Small intestine (tissue), 7 donors: Measurements from ENCODE around the gene NKD2. TPM values are rescaled to one million over a fixed set of nuclear protein-coding genes. Genes with fewer than 3 reads are reported as not detected.
A peak's percentile ranks its signal among the peaks of the same experiment; 100 is the strongest.
"Not testable (repeated sequence)": the region's sequence is repeated elsewhere in the genome, so short reads cannot be mapped to it uniquely, and the experiment has no call there.

Experiments
- DNase-seq, 2 donors: peaks; one replicate each; pipeline versions ENCODE4 v3.0.0 to v3.0.0-alpha.2; 2013
- FAIRE-seq: peaks from 2 replicates; lab custom pipeline; 2012; peaks lifted over from hg19 to GRCh38; lab: Jason Lieb, UNC
- H3K27ac ChIP-seq, 3 donors: one replicate each; pipeline ENCODE4 v1.5.1; 2013; ENCODE audit warnings: low read length in 2 of 3, mild to moderate bottlenecking in 2 of 3, control low read depth in 1 of 3, inconsistent platforms in 1 of 3, low read depth in 1 of 3, moderate library complexity in 1 of 3
- H3K27me3 ChIP-seq, 3 donors: one replicate each; pipeline ENCODE4 v1.6.1; 2013; ENCODE audit warnings: low read length in 3 of 3, inconsistent platforms in 1 of 3; ENCODE audit not compliant: control insufficient read depth in 3 of 3, insufficient read depth in 3 of 3
- H3K36me3 ChIP-seq, 3 donors: one replicate each; pipeline ENCODE4 v1.6.1; 2013; ENCODE audit warnings: low read length in 3 of 3, inconsistent platforms in 1 of 3, low read depth in 1 of 3, mild to moderate bottlenecking in 1 of 3, moderate library complexity in 1 of 3; ENCODE audit not compliant: control insufficient read depth in 3 of 3, insufficient read depth in 2 of 3
- H3K4me1 ChIP-seq, 3 donors: one replicate each; pipeline ENCODE4 v1.6.1; 2013; ENCODE audit warnings: low read length in 2 of 3, inconsistent platforms in 1 of 3, low read depth in 1 of 3, mild to moderate bottlenecking in 1 of 3, moderate library complexity in 1 of 3; ENCODE audit not compliant: control insufficient read depth in 3 of 3, insufficient read depth in 2 of 3
- H3K4me3 ChIP-seq, 3 donors: one replicate each; pipeline ENCODE4 v1.5.1; 2013; ENCODE audit warnings: low read length in 3 of 3, control low read depth in 1 of 3, inconsistent platforms in 1 of 3, low read depth in 1 of 3, mild to moderate bottlenecking in 1 of 3, moderate library complexity in 1 of 3
- H3K9me3 ChIP-seq, 2 donors: one replicate each; pipeline ENCODE4 v1.6.1; 2013; ENCODE audit warnings: low read depth in 1 of 2, low read length in 1 of 2; ENCODE audit not compliant: control insufficient read depth in 2 of 2, insufficient read depth in 1 of 2
- WGBS, 3 donors: extraction: QIAGEN DNeasy Blood & Tissue Kit; methylation state at CpG; one replicate each; pipeline ENCODE4 v1.1.7; 2013; 5-methylcytosine and 5-hydroxymethylcytosine counted together
- polyA plus RNA-seq, 4 donors: library from polyadenylated mRNA; stranded (reverse) in 3 of 4; unstranded in 1 of 4; fragments of 200-250 nt in 3 of 4; fragments of 120-200 nt in 1 of 4; gene quantifications; one replicate each; pipeline versions ENCODE4 v1.2.1 to v1.2.3, GENCODE V29; 2013
- donor health status: healthy with polysubstance abuse.
- donor health status: control.
- donor health status: control.
- donor health status: Bipolar disorder and iron deficiency.
- donor health status: healthy.

NKD2 gene
- polyA plus RNA-seq, 4 donors = 0.22 to 11.9 (median 2.2) TPM

- no peak for DNase-seq
Measured at GRCh38 chr5:999724-1000123, 8.9 kb upstream of the NKD2 start.

DNA sequence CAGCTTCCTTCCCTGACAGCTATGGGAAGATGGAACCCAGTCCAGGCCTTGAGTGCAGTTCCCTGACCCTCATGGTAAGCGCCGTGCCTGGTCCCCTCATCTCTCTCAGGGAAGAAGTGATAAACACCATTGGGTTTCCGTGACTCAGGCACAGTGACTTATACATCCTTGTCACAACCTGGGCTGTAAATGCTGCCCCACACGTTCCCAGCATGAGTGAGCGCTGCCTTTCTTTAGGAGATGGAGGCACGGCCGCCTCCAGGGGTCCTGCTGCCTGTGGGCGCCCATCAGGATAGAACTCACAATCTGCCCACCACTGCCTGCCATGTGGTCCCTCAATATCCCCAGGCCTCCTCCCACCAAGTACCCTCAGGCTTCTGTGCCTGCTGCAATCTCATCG, 8.3 kb upstream of the NKD2 start:
- Histone ChIP-seq H3K36me3 (no peaks in the 10 kb centered on the region), H3K9me3 (no peaks in the 10 kb centered on the region), H3K4me1 (peaks cover 0 to 28% (median 0%) of the 10 kb centered on the region in 3 donors), H3K27ac (no peak overlapping the region), H3K4me3 (no peak overlapping the region), H3K27me3 (peaks cover 0 to 4% (median 0%) of the 10 kb centered on the region in 3 donors)
- FAIRE-seq = no peak
- WGBS, 3 donors = 74 to 85% (median 84%) methylated on average over 9 of the region's 9 CpGs
- no peak for DNase-seq

More at GRCh38 chr5:999724-1000123, 8.9 kb upstream of the NKD2 start:
- no peaks in the 10 kb centered on the region for H3K36me3 ChIP-seq
- peaks cover 0 to 4% (median 0%) of the 10 kb centered on the region in 3 donors for H3K27me3 ChIP-seq
- peak overlapping the region in 1 of 3 donors; percentile 69 for H3K27ac ChIP-seq
- no peak overlapping the region for H3K4me3 ChIP-seq
- 80 to 93% (median 89%) methylated on average over 5 of the region's 5 CpGs for WGBS, 3 donors
- H3K4me1 ChIP-seq = peaks cover 0 to 26% (median 0%) of the 10 kb centered on the region in 3 donors
- FAIRE-seq = no peak
- no peaks in the 10 kb centered on the region for H3K9me3 ChIP-seq

DNA sequence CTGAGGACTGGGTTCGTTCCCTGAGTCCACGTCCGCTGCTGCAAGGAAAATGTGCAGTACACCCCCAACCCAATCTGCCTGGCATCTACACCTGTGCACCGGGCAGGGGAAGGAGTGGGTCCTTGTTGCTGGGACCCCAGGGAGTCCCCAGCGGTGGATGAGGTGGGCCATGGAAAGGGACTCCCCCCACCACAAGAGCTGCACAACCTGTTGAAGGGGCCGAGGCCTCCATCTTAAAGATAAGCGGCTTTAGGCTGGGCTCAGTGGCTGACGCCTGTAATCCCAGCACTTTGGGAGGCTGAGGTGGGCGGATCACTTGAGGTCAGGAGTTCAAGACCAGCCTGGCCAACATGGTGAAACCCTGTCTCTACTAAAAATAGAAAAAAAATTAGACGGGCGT, 7.8 kb upstream of the NKD2 start:
- not testable (repeated sequence) for H3K9me3 ChIP-seq, H3K4me3 ChIP-seq, H3K27me3 ChIP-seq, H3K27ac ChIP-seq, DNase-seq, H3K36me3 ChIP-seq, FAIRE-seq
- 85 to 92% (median 89%) methylated on average over 11 of the region's 11 CpGs for WGBS, 3 donors
- peaks cover 0 to 33% (median 0%) of the 10 kb centered on the region in 3 donors for H3K4me1 ChIP-seq

DNA sequence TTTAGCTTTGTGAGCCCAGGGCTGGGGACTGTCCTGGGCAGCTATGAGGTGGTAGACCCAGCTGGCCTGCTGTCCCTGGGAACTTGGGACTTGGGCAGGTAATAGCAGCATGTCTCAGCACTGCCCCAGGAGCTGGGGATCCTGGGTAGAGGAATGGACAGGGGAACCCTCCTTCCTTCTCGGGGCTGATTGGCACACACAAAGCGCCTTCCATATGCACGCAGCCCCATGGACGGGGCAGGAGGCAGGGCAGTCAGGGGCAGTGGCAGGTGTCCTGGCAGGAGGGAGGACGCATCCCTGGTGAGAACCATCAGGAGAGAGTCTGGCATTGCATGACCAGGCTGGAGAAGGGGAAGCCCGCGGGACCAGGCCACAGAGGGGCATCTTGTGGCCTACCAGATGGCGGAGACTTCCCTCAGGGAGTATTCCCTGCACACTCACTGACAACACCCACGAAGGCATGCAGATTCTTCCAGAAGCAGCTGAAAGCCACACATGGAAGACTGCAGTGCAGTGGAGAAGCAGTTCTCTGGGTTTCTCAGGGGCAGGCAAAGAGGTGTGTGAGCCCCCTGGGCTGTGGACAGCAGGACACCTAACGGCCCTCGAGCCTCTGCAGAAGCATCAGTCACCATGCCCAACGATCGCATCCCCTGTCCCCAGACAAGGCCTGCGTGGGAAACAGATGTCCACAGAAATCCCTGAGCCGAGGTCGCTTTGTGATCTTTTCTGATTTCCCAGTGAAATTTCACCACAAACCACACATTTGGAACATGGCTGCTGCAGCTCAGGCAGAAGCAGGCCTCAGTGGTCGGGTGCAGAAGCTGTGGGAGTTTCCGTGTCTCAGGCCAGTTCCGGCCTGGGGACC, 7.0 kb upstream of the NKD2 start:
- DNase-seq = no peak
- WGBS, 3 donors = 79 to 91% (median 89%) methylated on average over 19 of the region's 19 CpGs
- no peak overlapping the region for H3K4me3 ChIP-seq

GRCh38 chr5:1002271-1002546, 6.4 kb upstream of the NKD2 start:
- WGBS, 3 donors = 57 to 82% (median 59%) methylated on average over 4 of the region's 4 CpGs

More for the DNA sequence above, 7.0 kb upstream of the NKD2 start:
- FAIRE-seq = no peak
- Histone ChIP-seq H3K9me3 (no peaks in the 10 kb centered on the region), H3K27me3 (peaks cover 0 to 4% (median 0%) of the 10 kb centered on the region in 3 donors), H3K27ac (no peak overlapping the region), H3K4me1 (peaks cover 0 to 38% (median 0%) of the 10 kb centered on the region in 3 donors), H3K36me3 (no peaks in the 10 kb centered on the region)

DNA sequence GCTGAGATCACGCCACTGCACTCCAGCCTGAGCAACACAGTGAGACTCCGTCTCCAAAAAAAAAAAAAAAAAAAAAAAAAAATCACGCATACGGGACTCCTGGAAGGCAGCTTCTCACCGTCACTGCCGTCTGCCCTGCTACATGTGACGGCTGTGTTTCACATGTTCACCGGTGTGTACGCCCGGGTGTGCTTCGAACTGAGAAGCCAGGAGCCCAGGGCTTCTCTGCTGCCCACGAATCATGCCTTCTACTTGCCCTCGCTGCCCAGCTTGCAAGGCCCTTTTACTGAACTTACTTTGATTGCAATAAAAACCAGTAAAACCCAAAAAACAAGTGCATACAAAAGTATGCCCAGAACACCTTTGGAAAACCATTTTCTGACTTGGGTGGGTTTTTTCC, 5.8 kb upstream of the NKD2 start:
- 58 to 88% (median 61%) methylated on average over 12 to 13 of the region's 13 CpGs for WGBS, 3 donors
- Histone ChIP-seq H3K36me3 (no peaks in the 10 kb centered on the region), H3K27me3 (peaks cover 0 to 5% (median 4%) of the 10 kb centered on the region in 3 donors), H3K9me3 (no peaks in the 10 kb centered on the region), H3K4me3 (no peak overlapping the region), H3K27ac (no peak overlapping the region), H3K4me1 (peaks cover 0 to 34% (median 0%) of the 10 kb centered on the region in 3 donors)
- FAIRE-seq = no peak
- no peak for DNase-seq

More at GRCh38 chr5:1002271-1002546, 6.4 kb upstream of the NKD2 start:
- DNase-seq = no peak
- Histone ChIP-seq H3K4me1 (peaks cover 0 to 32% (median 0%) of the 10 kb centered on the region in 3 donors), H3K9me3 (no peaks in the 10 kb centered on the region), H3K36me3 (no peaks in the 10 kb centered on the region), H3K4me3 (no peak overlapping the region), H3K27me3 (peaks cover 0 to 4% (median 3%) of the 10 kb centered on the region in 3 donors), H3K27ac (no peak overlapping the region)
- FAIRE-seq = no peak

- DNase-seq = peak; percentile 63 to 76
- peaks cover 0 to 39% (median 0%) of the 10 kb centered on the region in 3 donors for H3K4me1 ChIP-seq
- WGBS, 3 donors = 26 to 59% (median 38%) methylated on average over 21 of the region's 21 CpGs
Measured at GRCh38 chr5:1003296-1003937, 5.2 kb upstream of the NKD2 start.

GRCh38 chr5:1004461-1005248, 3.9 kb upstream of the NKD2 start:
- peak overlapping the region; percentile 33 to 77 (median 33) for H3K27ac ChIP-seq
- no peaks in the 10 kb centered on the region for H3K36me3 ChIP-seq
- H3K4me1 ChIP-seq = peaks cover 0 to 42% (median 0%) of the 10 kb centered on the region in 3 donors
- peak overlapping the region in 2 of 3 donors; percentile 46 to 47 for H3K4me3 ChIP-seq
- peak; percentile 71 to 89 for DNase-seq
- H3K9me3 ChIP-seq = no peaks in the 10 kb centered on the region
- H3K27me3 ChIP-seq = peaks cover 4 to 11% (median 6%) of the 10 kb centered on the region in 3 donors
- WGBS, 3 donors = 2 to 4% (median 3%) methylated on average over 62 to 88 of the region's 88 CpGs
- FAIRE-seq = no peak

More at GRCh38 chr5:1003296-1003937, 5.2 kb upstream of the NKD2 start:
- H3K4me3 ChIP-seq = peak overlapping the region in 1 of 3 donors; percentile 47
- FAIRE-seq = no peak
- H3K36me3 ChIP-seq = no peaks in the 10 kb centered on the region
- no peak overlapping the region for H3K27ac ChIP-seq
- H3K9me3 ChIP-seq = no peaks in the 10 kb centered on the region
- peaks cover 0 to 8% (median 4%) of the 10 kb centered on the region in 3 donors for H3K27me3 ChIP-seq
